HepG2 (cell line): ENCODE data around the gene CALML6. TPM values are rescaled to one million over a fixed set of nuclear protein-coding genes. Genes with fewer than 3 reads are reported as not detected.
A peak's percentile ranks its signal among the peaks of the same experiment; 100 is the strongest.

Experiments used
- ERF ChIP-seq: IDR thresholded peaks from 2 replicates; pipeline ENCODE4 v1.6.1; 2018; ENCODE audit warnings: missing biosample characterization, missing genetic modification reagents
- HDAC2 ChIP-seq: sonication (generic); formaldehyde crosslinking; IDR thresholded peaks from 2 replicates; pipeline ENCODE4 v1.4.0; 2020; ENCODE audit warnings: missing genetic modification reagents
- HNF1B ChIP-seq: sonication (generic); formaldehyde crosslinking; IDR thresholded peaks from 2 replicates; pipeline ENCODE4 v1.5.1; 2020; ENCODE audit warnings: mild to moderate bottlenecking, moderate library complexity, missing genetic modification reagents
- IRF9 ChIP-seq: sonication (generic); formaldehyde crosslinking; IDR thresholded peaks from 2 replicates; pipeline ENCODE4 v1.8.0; 2022; ENCODE audit warnings: missing genetic modification reagents, mild to moderate bottlenecking, borderline replicate concordance
- KAT8 ChIP-seq: IDR thresholded peaks from 2 replicates; pipeline ENCODE4 v1.6.1; 2016; ENCODE audit warnings: missing genetic modification reagents, missing compliant biosample characterization
- KMT2B ChIP-seq: IDR thresholded peaks from 2 replicates; pipeline ENCODE4 v1.6.1; 2016; ENCODE audit warnings: missing genetic modification reagents, missing compliant biosample characterization
- RBM39 ChIP-seq: fragments of 200-400 bp; formaldehyde crosslinking; IDR thresholded peaks from one replicate; pipeline ENCODE4 v1.6.1; 2018; ENCODE audit warnings: antibody characterized with exemption, mild to moderate bottlenecking, low read depth, low read length; ENCODE audit not compliant: poor library complexity, severe bottlenecking
- TSC22D2 ChIP-seq: sonication (generic); formaldehyde crosslinking; IDR thresholded peaks from 2 replicates; pipeline ENCODE4 v1.5.1; 2020; ENCODE audit warnings: missing genetic modification reagents, mild to moderate bottlenecking, borderline replicate concordance
- YY1 ChIP-seq: IDR thresholded peaks from 2 replicates; pipeline ENCODE4 v1.6.1; 2011; ENCODE audit warnings: low read length, low read depth, moderate library complexity, mild to moderate bottlenecking; ENCODE audit not compliant: insufficient read depth, insufficient replicate concordance
- ZFX ChIP-seq: sonication (generic); formaldehyde crosslinking; IDR thresholded peaks from 2 replicates; pipeline ENCODE4 v1.4.0; 2020; ENCODE audit warnings: mild to moderate bottlenecking, low read depth, missing genetic modification reagents, moderate library complexity
- ZGPAT ChIP-seq: IDR thresholded peaks from 2 replicates; pipeline ENCODE4 v1.6.1; 2016; ENCODE audit warnings: mild to moderate bottlenecking
- ZNF124 ChIP-seq: sonication (generic); formaldehyde crosslinking; IDR thresholded peaks from 2 replicates; pipeline ENCODE4 v1.4.0; 2020; ENCODE audit warnings: missing genetic modification reagents
- ZNF281 ChIP-seq: sonication (generic); formaldehyde crosslinking; IDR thresholded peaks from 2 replicates; pipeline ENCODE4 v1.4.0; 2020; ENCODE audit warnings: missing genetic modification reagents, borderline replicate concordance
- ZNF503 ChIP-seq: sonication (generic); formaldehyde crosslinking; IDR thresholded peaks from 2 replicates; pipeline ENCODE4 v1.4.0; 2020; ENCODE audit warnings: missing genetic modification reagents
- ZNF616 ChIP-seq: sonication (generic); formaldehyde crosslinking; IDR thresholded peaks from 2 replicates; pipeline ENCODE4 v1.5.0; 2020; ENCODE audit warnings: low read depth, mild to moderate bottlenecking, missing genetic modification reagents
- ZNF775 ChIP-seq: sonication (generic); formaldehyde crosslinking; IDR thresholded peaks from 2 replicates; pipeline ENCODE4 v1.4.0; 2020; ENCODE audit warnings: missing genetic modification reagents, mild to moderate bottlenecking, moderate library complexity, borderline replicate concordance
- polyA plus RNA-seq, 8 experiments: library from polyadenylated mRNA; depleted of rRNA in 3 of 8; stranded (reverse) in 7 of 8; unstranded in 1 of 8; fragments of >200 nt; fragmentation: Illumina TruSeq in 4 of 8; extraction: Trizol in 4 of 8; gene quantifications; 2 replicates each; pipeline versions ENCODE4 v1.2.1 to v1.2.3, GENCODE V29; 2011 to 2016; ENCODE audit warnings: low read depth in 4 of 8, missing spikeins in 1 of 8, mixed read lengths in 1 of 8; ENCODE audit not compliant: insufficient read depth in 1 of 8
- total RNA-seq, 5 experiments: library from RNA; depleted of rRNA; stranded (reverse); fragments of >200 nt; fragmentation: Illumina TruSeq; extraction: Trizol; gene quantifications; 2 replicates each; pipeline ENCODE4 v1.2.3, GENCODE V29; 2016; ENCODE audit warnings: low read depth in 1 of 5

CALML6 gene
- total and polyA plus RNA-seq, 2 of the 13 experiments (the other 11 are each of a cell fraction or from before 2014, with no cell fraction given): 0.11 to 0.12 TPM

DNA sequence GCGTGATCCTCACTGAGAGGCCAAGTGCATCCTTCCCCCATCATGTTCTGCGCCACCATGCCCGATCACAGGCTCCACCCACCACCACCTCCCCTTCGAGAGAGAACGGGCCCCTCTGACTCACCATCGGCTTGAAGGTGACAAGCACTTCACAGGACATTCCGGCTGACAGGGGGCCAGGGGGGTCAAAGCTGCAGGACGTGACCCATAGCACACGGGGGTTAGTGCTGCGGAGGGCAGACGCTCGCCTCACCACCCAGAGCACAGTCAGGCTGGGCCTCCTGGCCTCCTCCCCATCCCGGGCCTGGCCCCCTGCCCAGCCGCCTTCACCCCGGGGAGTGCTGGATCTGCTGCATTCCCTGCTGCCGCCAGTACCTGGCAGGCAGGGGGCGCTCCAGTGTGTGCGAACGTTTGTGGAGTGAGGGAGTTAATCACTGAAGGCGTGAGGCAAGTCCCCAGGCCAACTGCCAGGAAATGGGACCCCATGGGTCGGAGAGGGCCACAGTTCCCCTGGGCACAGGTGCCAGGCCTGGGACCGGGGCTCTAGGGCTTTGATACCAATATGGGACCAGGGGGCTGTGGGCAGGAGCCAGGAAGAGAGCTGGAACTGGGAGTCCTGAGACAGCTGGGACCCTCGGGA is 44.9 kb downstream of the CALML6 start (continued):
- TF ChIP-seq IRF9 (CRISPR knock-in tag) (peak; percentile 66; the same call in 1 of the 2 replicates), ZNF281 (CRISPR knock-in tag) (no peak), KMT2B (no peak), HNF1B (CRISPR knock-in tag) (peak; percentile 86), ZNF775 (no peak), KAT8 (CRISPR knock-in tag) (peak; percentile 27; the same call in 1 of the 2 replicates), YY1 (peak; percentile 60), ZNF124 (CRISPR knock-in tag) (no peak), RBM39 (peak; percentile 53), TSC22D2 (CRISPR knock-in tag) (no peak), ZFX (CRISPR knock-in tag) (peak; percentile 87), ZNF616 (no peak), ZNF503 (CRISPR knock-in tag) (peak; percentile 66; the same call in 1 of the 2 replicates), ERF (peak; percentile 59; the same call in 1 of the 2 replicates), ZGPAT (peak; percentile 78; the same call in 1 of the 2 replicates), HDAC2 (CRISPR knock-in tag) (no peak; the same call in none of the 2 replicates)
